HG03025 (cell line): ENCODE data around the gene ELOVL2.
A peak's percentile ranks its signal among the peaks of the same experiment; 100 is the strongest.
"Not testable (repeated sequence)": the region's sequence is repeated elsewhere in the genome, so short reads cannot be mapped to it uniquely, and the experiment has no call there.

ENCODE experiments used
- ATAC-seq: cut with Tn5 transposase; IDR thresholded peaks from one replicate; pipeline ENCODE4 v1.9.1; 2021; ENCODE audit warnings: mild to moderate bottlenecking, moderate library complexity; ENCODE audit not compliant: unreplicated experiment, low FRiP score

Gene ELOVL2

GRCh38 chr6:11043961-11044711, at the start of gene ELOVL2:
ELOVL2 (minus strand) TSS chr6:11044305; CDS start chr6:11044230, 75 bp downstream.
- ATAC-seq = no peak

GRCh38 chr6:11093376-11093625, 49.2 kb upstream of the ELOVL2 start:
- peak; percentile 22 for ATAC-seq

GRCh38 chr6:11092668-11093375, 48.7 kb upstream of the ELOVL2 start:
- ATAC-seq = peak; percentile 34

- not testable (repeated sequence) for ATAC-seq
These were observed 47.0 kb upstream of the ELOVL2 start for GRCh38 chr6:11091141-11091540.

GRCh38 chr6:11089695-11090094, 45.6 kb upstream of the ELOVL2 start:
- ATAC-seq = no peak

- not testable (repeated sequence) for ATAC-seq
These were observed 43.2 kb upstream of the ELOVL2 start for GRCh38 chr6:11087141-11087812.

- ATAC-seq = no peak
These were observed 41.8 kb upstream of the ELOVL2 start for GRCh38 chr6:11085758-11086435.

- ATAC-seq = no peak
These were observed 39.9 kb upstream of the ELOVL2 start for GRCh38 chr6:11083956-11084355.

GRCh38 chr6:11083491-11083890, 39.4 kb upstream of the ELOVL2 start:
- ATAC-seq = no peak

GRCh38 chr6:11080296-11080695, 36.2 kb upstream of the ELOVL2 start:
- ATAC-seq = no peak

- no peak for ATAC-seq
These were observed 34.2 kb upstream of the ELOVL2 start for GRCh38 chr6:11078266-11078665.

- no peak for ATAC-seq
These were observed 32.4 kb upstream of the ELOVL2 start for GRCh38 chr6:11076540-11076939.

- ATAC-seq = no peak
These were observed 28.0 kb upstream of the ELOVL2 start for GRCh38 chr6:11072101-11072500.

GRCh38 chr6:11069760-11070159, 25.7 kb upstream of the ELOVL2 start:
- ATAC-seq = no peak

GRCh38 chr6:11067348-11067747, 23.2 kb upstream of the ELOVL2 start:
- ATAC-seq = no peak

GRCh38 chr6:11066505-11067347, 22.6 kb upstream of the ELOVL2 start:
- ATAC-seq = no peak

GRCh38 chr6:11065436-11066202, 21.5 kb upstream of the ELOVL2 start:
- ATAC-seq = no peak

- no peak for ATAC-seq
These were observed 20.7 kb upstream of the ELOVL2 start for GRCh38 chr6:11064836-11065235.

- no peak for ATAC-seq
These were observed 18.6 kb upstream of the ELOVL2 start for GRCh38 chr6:11062715-11063114.
